Activated naive CD8-positive, alpha-beta T cell treated with anti-CD3 and anti-CD28 coated beads, Interleukin-2, amount 50 U/mL, for 16 hours (primary cell): Measurements from ENCODE around the gene NAV2.
"Not testable (repeated sequence)": the region's sequence is repeated elsewhere in the genome, so short reads cannot be mapped to it uniquely, and the experiment has no call there.

ENCODE experiments used
- DNase-seq: peaks from one replicate; pipeline ENCODE4 v3.0.0-alpha.2; 2020; ENCODE audit warnings: low read depth, low spot score

Gene NAV2

DNA sequence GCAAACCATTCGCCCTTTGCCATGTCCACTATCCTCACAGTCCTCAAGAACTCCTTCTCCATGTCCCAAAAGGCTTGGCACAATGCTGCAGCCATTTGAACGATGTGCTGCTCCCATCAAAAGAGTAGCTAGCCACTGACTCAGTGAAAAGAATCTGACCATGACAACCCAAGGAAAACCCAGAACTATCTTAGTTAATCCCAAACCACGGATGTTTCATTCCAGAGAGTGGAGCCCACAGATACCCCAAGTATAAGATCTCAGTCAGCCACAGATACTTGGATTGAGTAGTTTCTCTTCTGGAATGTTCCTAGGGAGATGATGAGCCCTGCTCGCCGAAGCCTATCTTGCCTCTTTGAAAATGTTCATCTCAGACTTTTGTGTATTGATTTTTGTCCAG, 176.9 kb downstream of the NAV2 start:
- DNase-seq: no peak

DNA sequence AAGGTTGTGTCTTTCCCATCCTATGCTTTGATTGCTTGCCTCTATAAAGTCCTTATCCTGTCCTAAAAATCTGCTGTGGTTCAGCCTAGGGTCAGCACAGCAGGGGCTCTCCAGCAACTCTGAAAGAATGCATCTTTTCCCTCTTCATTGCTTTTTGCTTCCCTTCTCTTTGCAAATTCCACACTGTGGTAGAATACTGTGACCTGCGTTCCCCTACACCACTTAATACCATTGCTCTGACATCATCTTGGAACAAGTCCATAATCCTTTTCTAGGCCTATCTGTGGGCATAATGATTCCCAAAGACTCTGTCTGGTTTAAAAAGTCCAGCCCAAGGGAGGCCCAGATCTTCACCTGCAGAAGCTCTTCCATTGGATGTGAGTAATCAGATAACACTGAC, 177.7 kb downstream of the NAV2 start:
- no peak for DNase-seq

DNA sequence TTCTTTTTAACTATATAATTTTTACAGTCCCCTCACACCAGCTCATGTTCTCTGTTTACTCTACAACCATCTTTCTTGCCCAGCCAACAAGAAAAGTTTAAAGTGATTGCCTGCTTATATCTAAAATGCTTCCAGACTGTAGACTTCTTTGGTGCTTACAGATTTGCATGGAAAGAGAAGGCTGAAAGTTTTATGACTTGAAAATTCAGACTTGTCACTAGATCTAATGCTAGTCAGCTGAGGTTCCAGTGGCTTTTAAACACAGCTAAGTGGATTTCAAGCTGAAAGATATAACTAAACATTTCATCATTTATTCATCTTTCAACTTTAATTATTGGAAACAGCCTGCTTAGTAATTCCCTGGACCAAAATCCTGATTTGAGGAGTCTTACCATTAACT, 178.4 kb downstream of the NAV2 start:
- DNase-seq: no peak

DNA sequence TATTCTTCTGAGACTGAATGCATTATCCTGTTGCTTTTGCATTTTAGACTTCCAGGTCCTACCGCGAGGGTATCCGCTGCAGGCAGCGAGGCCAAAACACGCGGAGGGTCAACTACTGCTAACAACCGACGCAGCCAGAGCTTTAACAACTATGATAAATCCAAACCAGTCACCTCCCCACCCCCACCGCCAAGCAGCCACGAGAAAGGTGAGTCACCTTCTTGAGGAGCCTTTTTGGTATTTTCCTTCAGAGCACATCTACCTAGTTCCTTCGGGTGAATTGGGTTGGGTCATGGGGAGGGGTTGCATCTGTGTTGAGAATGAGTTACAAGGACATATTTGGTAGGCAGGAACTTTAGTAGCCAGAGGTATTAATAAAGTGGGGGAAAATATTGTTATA, 179.8 kb downstream of the NAV2 start:
- no peak for DNase-seq

DNA sequence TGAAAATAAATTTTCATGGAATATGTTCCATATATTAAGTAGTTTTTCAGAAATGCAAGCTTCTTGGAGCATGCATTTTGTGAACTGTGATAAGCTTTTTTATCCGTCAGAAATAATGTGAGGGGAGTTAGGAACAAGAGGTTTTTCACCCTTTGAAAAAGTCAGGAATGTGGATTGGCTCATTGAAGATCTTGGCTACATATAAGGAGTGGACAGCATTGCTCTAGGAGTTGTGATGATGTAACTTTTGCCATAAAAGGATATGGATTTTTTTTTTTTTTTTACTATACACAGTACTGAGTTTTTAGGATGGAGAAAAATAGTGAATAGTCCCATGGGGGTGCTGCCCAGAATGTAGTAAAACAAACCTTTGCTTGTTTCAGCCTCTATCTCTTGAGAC, 180.2 kb downstream of the NAV2 start:
- no peak for DNase-seq

DNA sequence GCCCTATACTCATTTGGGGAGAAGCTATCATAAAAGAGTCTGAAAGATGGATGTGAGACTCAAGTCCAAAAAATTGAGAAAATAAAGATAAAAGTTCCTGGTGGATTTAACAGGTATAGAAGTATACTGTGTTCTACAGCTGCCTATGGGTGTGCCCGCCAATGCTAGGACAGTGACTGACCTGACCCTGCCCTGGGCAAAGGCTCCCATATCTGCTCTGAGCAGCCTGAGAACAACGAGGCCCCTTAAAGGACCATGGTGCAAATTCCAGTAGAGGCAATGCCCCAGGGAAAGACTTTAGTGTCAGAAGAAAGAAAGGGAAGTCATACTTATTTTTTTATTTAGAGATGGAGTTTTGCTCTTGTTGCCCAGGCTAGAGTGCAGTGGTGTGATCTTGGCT, 181.8 kb downstream of the NAV2 start:
- no peak for DNase-seq

DNA sequence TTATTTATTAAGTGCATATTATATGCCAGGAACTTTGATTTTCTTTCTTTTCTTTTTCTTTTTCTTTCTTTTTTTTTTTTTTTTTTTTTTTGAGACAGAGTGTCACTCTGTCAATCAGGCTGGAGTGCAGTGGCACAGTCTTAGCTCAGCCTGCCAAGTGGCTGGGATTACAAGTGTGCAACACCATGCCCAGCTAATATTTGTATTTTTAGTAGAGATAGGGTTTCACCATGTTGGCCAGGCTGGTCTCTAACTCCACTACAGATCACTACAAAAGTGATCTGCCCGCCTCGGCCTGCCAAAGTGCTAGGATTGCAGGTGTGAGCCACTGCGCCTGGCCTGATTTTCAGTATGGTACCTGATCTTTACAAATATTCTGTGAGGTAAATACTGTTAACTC, 182.4 kb downstream of the NAV2 start:
- not testable (repeated sequence) for DNase-seq

DNA sequence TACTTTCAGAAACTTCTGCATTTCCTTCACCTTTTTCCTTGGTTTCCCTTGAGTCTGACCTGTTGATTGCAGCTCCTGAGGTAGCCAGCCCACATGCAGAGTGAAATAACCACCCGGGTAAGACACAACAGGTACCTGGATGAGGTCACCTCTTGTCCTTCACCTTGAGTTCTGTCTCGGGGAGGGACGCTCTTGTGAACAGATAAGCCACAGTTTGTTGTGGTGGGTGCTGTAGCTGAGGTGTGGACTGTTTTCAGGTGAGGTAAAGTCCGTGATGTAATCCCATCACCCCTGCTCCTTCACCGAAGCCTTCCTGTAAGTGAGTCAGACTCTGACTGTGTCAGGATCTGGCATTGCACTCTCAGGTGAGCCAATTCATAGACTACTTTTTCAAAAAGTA, 183.1 kb downstream of the NAV2 start:
- no peak for DNase-seq

DNA sequence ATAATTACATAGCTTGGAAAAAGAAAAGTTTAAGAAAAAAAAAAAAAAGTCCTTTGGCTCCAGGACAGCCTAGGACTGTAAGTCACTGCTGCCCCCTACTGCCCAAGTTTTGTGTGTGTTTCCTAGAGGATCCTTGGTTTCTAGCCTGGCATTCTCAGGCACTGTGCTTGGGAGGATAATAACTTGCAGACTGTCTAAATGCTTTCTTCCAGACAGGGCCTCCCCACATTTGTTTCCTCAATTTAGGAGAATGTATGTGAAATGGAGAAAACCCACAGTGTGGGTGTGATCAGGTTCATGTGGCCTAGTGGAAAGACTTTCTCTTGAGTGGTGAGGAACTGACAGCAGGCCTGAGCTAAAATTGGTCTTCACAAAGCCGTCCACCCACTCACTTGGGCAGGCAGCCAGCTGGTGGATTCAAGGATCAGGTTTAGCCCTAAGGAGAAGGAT, 191.0 kb downstream of the NAV2 start:
- no peak for DNase-seq

DNA sequence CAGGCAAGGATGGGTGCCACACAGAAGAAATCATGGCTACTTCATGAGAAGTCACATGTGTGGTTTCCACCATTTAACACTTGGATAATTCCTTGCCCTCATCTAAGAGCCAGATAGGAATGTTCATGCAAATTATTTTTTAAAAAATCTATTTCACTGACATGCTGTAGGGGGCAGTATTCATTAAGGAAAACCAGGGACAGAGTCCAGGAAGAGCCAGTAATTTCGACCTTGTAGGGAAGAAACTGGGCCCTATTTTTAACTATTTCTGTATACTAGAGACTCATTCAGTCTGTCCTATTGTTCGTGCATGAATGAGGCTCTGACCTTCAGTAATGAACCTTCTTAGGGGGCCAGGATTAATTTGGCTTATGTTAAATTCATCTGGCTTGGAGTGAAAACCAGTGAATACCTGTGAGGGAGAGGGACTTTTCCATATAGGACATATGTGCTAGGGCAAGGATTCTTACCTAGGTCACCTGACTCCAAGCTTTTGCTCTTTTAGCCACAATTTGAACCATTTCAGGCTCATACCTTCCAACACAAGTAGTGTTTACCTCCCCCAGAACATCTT, 192.7 kb downstream of the NAV2 start:
- no peak for DNase-seq

DNA sequence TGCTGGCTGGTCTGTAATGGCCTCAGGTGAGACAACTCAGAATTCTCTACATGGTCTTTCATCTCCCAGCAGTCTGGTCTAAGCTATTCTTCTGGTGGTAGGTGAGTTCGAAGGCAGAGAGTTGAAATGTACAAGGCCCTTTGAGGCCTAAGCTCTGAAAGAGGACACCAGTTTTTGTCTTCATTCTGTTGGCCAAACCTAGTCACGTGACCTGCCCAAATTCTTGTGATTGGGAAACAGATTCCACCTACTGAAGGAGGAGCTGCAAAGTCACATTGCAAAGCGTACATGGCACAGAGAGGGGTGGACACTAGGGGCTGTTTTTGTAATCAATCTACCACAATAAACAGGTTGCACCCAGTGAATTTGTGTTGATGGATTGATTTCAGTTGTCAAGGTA, 193.5 kb downstream of the NAV2 start:
- no peak for DNase-seq

DNA sequence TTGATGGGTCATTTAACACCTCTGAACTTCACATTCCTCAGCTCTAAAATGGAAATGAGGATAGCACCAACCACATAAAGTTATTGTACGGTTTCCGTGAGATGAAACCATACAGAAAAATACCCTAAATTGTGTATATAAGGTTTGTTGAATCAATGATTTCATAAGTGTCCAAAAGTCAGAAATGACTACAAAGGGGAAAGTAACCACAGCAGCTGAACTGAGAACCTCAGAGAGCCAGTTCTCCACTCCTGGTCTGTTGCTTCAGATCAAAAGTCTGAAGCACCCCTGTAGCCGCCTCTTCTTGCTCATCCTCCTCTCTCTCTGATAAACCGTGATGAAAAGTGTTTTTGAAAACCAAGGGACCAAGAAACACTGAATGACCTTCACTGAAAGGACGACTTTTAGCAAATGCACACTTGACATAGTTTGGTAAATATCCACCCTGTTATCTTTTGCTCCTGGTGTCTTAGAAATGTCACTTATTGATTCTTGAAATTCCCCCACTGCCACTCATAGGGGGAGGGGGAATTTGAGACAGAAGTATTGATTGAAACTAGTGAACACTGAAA, 194.5 kb downstream of the NAV2 start:
- no peak for DNase-seq

DNA sequence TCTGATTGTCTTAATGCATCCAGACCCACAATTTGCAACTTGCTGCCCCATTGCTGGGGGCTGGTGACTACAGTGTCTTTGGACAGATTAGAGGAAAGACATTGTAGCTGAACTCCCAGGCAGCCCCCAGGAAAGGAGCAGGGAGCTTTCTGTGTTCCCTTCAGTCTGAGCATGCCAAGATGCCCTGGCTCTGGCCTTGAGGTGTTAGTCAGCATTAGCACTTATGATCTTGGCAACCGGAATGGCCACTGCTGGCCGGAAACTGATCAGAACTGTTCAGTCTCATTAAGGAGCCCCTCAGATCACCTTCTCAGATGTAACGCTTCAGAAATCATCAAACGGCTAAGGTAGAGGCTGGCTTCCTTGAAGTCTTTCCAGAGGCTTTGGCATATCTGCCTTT, 195.2 kb downstream of the NAV2 start:
- DNase-seq: no peak

DNA sequence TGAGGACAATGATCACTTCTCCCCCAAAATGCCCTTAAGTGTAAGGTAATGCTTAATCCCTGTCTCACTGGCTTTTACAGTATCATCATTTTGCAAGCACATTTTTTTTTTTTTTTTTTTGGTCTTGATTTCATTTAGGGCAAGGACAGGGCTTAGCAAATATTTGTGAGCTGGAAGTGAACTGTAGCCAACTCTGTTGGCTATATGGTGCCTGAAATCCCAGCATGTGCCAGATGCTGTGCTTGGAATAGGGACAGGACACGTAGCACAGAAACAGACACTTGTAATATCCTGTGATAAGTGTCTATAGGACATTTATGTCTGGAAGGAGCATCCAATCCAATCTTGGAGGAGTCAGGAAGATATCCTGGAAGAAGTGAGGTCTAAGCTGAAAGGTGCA, 198.3 kb downstream of the NAV2 start:
- DNase-seq: no peak

DNA sequence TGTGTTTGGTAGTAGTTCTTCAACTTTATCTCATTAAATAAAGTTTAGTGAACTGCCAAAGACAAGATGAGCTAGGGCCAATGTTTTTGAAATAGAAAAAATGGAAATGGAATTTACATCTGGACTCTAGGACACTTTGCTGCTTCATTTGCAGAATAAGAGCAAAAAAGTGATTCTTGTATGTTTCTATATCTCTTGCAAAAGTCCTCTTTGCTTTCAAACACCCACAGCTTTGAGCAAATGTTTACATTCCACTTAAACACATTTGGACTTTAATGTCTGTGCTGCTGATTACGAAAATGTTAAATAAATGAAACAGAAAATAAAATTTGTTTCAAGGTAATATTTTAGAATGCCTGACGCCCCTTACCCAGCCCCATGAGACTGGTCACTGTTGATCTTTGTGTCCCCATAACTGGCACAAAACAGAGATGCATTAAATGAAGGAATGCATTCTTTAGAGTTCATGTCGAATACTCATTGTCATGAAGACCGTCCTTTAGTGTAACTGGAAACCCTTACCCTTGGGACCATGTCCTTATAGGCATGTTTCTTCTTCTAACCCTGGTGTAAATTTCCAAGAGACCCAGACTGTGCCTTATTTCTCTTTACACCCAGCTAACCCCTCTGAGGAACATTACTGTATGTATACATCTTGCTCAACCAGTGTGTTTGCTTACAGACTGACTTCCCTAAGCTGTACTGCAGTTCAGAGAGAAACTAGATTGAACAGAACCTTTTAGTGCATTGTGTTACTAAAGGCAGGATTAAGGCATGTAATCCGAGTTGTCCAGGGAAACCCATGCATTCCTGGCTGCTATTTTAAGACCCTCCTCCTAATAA, 199.7 kb downstream of the NAV2 start:
- DNase-seq: no peak

DNA sequence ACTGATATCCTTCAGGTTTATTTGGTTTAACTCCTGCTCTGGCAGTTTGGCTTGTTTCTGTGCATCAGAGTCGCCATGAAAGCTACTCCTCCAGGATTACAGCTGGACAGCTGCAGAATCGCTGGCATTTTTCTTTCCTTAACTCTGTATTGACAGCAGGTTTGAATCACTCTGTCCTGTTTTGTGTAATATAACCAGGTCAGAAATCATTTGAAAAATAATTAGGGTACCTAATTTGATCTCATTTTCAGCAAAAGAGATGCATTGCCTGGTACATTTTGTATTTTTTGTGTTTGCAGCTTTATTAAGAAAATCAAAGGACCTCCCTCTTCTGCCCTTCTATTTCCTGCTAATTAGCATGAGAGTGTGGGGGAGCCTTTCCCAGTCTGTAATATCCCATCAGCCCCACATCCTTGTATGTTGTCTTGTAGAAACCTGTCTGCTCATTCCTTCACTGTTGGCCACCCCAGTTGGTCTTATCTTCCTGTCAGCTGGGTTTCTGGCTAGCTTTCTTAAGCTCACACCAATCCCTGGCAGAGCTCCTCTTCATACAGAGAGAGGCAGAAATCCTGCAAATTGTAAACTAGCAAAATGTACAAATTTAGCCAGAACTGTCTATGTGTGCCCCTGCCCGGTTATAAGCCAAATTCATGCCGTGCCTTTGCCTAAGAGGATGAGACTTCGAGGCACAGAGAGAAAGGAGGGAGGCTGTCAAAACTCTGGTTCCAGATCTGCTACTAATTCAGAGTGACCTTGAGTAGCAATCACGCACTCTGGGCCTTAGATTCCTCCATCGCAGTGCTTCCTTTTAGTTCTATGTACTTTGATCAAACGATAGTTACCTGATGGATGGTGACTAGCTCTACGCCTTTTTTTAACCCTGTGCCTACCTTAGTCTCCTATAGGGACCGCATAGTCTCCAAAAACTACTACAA, 200.6 kb downstream of the NAV2 start:
- no peak for DNase-seq

DNA sequence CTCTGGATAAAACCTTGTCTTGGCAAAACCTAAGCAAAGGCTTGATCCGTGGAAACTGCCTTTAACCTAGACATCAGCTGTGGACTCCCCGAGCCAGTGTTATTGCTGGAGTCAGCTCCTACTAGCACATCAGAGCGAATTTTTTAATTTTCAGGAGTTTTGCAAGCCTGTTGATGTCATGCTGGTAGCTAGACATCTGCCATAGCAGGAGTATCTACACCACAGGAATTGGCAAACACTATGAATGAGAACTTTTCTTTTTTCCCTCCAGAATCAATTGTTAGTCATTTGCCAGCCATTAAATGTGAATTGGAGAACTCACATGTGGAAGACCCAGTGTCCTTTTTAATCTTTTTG, 201.2 kb downstream of the NAV2 start:
- DNase-seq: no peak

DNA sequence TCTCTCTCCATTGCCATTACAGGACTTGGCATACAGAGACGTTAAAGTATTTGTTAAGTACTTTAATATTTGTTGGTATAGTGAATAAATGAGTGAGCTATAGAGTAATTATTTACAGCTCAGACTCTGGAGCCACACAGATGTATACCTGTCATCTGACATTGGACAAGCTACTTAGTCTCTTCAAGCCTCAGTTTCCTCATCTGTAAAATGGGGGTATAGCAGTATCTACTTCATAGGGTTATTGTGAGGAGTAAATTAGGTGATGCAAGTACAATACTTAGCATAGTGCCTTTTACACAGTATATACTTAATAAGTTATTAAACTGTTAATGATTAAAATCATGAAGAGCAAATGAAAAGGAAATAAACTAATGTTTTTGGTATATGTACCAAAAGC, 203.2 kb downstream of the NAV2 start:
- no peak for DNase-seq

DNA sequence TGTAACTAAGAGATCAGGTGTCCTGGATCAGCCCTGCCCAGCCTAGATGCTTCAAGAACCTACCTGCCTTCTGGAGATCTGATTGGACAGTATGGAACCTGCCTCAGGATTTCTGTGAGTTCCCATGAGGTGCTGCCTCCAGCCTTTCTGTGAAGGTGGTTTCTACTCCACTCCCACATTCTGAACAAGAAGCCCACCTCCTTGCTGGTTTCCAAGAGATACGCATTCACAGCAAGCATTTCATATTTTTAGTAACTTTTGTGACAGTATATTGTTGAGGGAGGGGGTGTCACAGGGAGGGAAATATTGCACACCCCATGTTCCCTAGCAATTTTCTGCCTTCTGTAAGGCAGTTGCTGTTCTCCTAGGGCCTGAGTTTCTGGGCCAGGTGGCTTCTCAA, 204.4 kb downstream of the NAV2 start:
- DNase-seq: no peak

DNA sequence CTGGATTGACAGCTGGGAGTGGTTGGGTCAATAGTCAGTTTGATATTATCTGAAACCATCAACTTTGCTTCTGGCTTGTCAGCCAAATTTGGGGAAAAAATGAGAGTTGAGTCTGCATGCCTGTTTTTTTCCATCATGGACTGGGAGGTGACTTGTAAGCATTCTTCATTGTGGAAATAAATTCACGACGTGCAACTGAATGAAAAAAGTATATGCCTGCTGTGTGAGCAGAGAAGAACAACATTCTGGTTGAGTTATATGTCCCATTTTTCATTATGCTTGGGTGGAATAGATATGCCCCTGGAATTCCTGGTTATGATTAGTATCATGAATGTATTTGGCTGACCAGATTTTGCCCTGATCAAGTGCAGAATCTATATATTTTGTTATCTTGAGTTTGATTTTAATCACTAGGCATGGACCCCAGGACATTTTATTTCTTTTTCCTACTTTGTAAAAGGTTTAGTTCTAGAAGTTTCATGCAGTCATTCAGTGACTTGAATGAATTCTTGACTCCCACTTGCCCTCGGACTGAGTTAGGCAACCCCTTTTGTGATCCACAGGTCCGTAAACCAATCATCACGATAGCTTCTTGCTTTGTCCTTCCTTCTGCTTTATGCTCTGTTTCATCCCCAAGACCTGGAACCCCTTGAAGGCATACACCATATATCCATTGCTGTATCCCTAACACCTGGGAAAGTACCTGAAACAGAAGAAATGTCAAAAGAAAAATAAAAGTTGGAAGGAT, 205.8 kb downstream of the NAV2 start:
- no peak for DNase-seq

DNA sequence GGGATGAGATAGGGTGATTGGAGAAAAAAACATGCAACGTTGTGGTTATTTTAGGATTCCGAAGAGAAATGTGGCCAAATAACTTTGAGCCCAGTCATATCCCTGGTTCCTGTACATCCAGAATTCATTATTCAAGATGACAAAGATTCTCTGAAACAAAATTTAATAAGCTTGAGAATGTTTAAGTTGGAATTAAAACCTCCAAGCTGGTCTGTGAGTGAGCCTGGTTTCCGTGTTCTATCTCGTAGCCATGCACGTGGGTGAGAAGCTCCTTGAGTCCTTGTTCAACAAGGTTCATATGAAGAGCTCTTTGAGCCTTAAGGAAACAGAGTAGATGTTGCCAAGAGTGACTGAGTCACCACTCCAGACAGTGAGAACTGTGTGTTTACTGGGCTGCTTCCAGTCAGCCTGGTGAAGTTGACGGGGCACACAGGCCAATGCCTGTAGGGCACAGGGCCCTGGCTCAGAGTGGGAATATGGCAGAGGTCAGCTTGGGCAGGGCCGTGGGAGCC, 206.5 kb downstream of the NAV2 start:
- no peak for DNase-seq
